Esophagus (tissue), 2 donors: ENCODE results near the gene S100A8. TPM values are rescaled to one million over a fixed set of nuclear protein-coding genes. Genes with fewer than 3 reads are reported as not detected.
A peak's percentile ranks its signal among the peaks of the same experiment; 100 is the strongest.
"Not testable (repeated sequence)": the region's sequence is repeated elsewhere in the genome, so short reads cannot be mapped to it uniquely, and the experiment has no call there.

Source experiments
- H3K27ac ChIP-seq, 2 donors: one replicate each; pipeline ENCODE4 v1.5.1; 2013; ENCODE audit warnings: low read depth in 2 of 2, mild to moderate bottlenecking in 2 of 2, inconsistent platforms in 1 of 2, low read length in 1 of 2, moderate library complexity in 1 of 2
- H3K27me3 ChIP-seq, 2 donors: one replicate each; pipeline ENCODE4 v1.6.1; 2013; ENCODE audit warnings: low read length in 2 of 2, control low read depth in 1 of 2, mild to moderate bottlenecking in 1 of 2; ENCODE audit not compliant: insufficient read depth in 2 of 2, control insufficient read depth in 1 of 2
- H3K36me3 ChIP-seq, 2 donors: one replicate each; pipeline ENCODE4 v1.6.1; 2013; ENCODE audit warnings: low read length in 1 of 2; ENCODE audit not compliant: control insufficient read depth in 2 of 2, insufficient read depth in 2 of 2
- H3K4me1 ChIP-seq, 2 donors: one replicate each; pipeline ENCODE4 v1.6.1; 2013; ENCODE audit warnings: low read length in 1 of 2; ENCODE audit not compliant: control insufficient read depth in 2 of 2, insufficient read depth in 2 of 2
- H3K4me3 ChIP-seq, 2 donors: one replicate each; pipeline ENCODE4 v1.5.1; 2013; ENCODE audit warnings: low read length in 2 of 2, mild to moderate bottlenecking in 2 of 2, low read depth in 1 of 2, moderate library complexity in 1 of 2
- H3K9me3 ChIP-seq, 2 donors: one replicate each; pipeline ENCODE4 v1.6.1; 2013; ENCODE audit warnings: mild to moderate bottlenecking in 2 of 2, low read depth in 1 of 2, low read length in 1 of 2, moderate library complexity in 1 of 2; ENCODE audit not compliant: control insufficient read depth in 2 of 2, insufficient read depth in 1 of 2
- WGBS, 2 donors: extraction: QIAGEN DNeasy Blood & Tissue Kit; methylation state at CpG; one replicate each; pipeline ENCODE4 v1.1.7; 2013; 5-methylcytosine and 5-hydroxymethylcytosine counted together
- polyA plus RNA-seq, 2 donors: library from polyadenylated mRNA; stranded (reverse); fragments of 200-250 nt; gene quantifications; one replicate each; pipeline ENCODE4 v1.2.3, GENCODE V29; 2013
- donor health status: healthy with polysubstance abuse.
- donor health status: Bipolar disorder and iron deficiency.

The S100A8 gene
- polyA plus RNA-seq, 2 donors = 44,360 to 65,887 TPM

GRCh38 chr1:153353226-153353947, 37.5 kb downstream of the S100A8 start:
- Histone ChIP-seq H3K4me3 (no peak overlapping the region), H3K36me3 (no peaks in the 10 kb centered on the region), H3K27ac (no peak overlapping the region), H3K4me1 (peaks cover 2 to 16% of the 10 kb centered on the region in 2 donors), H3K9me3 (no peaks in the 10 kb centered on the region), H3K27me3 (no peaks in the 10 kb centered on the region)
- WGBS, 2 donors = 81 to 83% methylated on average over 7 of the region's 7 CpGs

GRCh38 chr1:153352523-153352922, 38.4 kb downstream of the S100A8 start:
- Histone ChIP-seq H3K9me3 (no peaks in the 10 kb centered on the region), H3K36me3 (no peaks in the 10 kb centered on the region), H3K4me1 (peaks cover 2 to 19% of the 10 kb centered on the region in 2 donors), H3K27ac (no peak overlapping the region), H3K27me3 (no peaks in the 10 kb centered on the region), H3K4me3 (no peak overlapping the region)
- WGBS, 2 donors = 0% methylated on average over 4 of the region's 4 CpGs

DNA sequence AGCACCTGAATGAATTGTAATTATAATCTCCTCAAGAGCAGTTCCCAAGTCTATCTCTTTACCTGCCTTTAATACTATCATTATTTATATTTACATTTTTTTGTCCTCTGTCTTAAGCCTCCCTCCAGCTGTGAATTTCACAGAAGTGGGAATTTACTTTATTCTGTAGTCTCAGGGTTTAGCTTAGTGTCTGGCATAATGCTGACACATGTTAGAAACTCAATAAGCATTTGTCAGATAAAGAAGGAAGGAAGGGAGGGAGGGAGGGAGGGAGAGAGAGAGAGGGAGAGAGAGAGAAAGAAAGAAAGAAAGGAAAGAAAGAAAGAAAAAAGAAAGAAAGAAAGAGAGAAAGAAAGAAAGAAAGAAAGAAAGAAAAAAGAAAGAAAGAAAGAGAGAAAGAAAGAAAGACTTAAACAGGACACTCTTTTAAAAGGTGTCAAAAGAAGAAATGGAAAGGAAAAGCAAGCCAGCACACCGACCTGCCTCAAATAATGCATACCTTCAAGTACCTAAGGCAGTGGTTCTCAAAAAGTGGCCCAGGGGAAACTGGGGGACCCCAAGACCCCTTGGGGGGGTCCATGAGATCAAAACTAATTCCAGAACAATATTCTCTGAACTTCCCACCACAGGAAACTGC, 40.4 kb downstream of the S100A8 start:
- H3K4me3 ChIP-seq = no peak overlapping the region
- 26 to 45% methylated on average over 1 of the region's 1 CpG for WGBS, 2 donors
- H3K27ac ChIP-seq = no peak overlapping the region
- peaks cover 0 to 13% of the 10 kb centered on the region in 2 donors for H3K4me1 ChIP-seq
- H3K9me3 ChIP-seq = no peaks in the 10 kb centered on the region
- H3K36me3 ChIP-seq = no peaks in the 10 kb centered on the region
- no peaks in the 10 kb centered on the region for H3K27me3 ChIP-seq

GRCh38 chr1:153349363-153350320, 41.2 kb downstream of the S100A8 start:
- Histone ChIP-seq H3K36me3 (no peaks in the 10 kb centered on the region), H3K4me1 (peaks cover 0 to 13% of the 10 kb centered on the region in 2 donors), H3K4me3 (no peak overlapping the region), H3K27me3 (no peaks in the 10 kb centered on the region), H3K9me3 (no peaks in the 10 kb centered on the region), H3K27ac (peak overlapping the region; percentile 41 to 74)
- 54 to 67% methylated on average over 17 of the region's 17 CpGs for WGBS, 2 donors

GRCh38 chr1:153348511-153349362, 42.1 kb downstream of the S100A8 start, which contains the start of gene PGLYRP4:
TSS of gene PGLYRP4 (minus strand) at chr1:153348841. CDS start at chr1:153347932, 909 bp downstream.
- Histone ChIP-seq H3K9me3 (no peaks in the 10 kb centered on the region), H3K27me3 (no peaks in the 10 kb centered on the region), H3K4me3 (no peak within 1 kb of the TSS), H3K27ac (peak within 1 kb of the TSS; percentile 51 to 77), H3K4me1 (peaks cover 0 to 18% of the 10 kb centered on the region in 2 donors), H3K36me3 (no peaks in the 10 kb centered on the region)
- WGBS, 2 donors = 45% methylated on average over 10 of the region's 10 CpGs

DNA sequence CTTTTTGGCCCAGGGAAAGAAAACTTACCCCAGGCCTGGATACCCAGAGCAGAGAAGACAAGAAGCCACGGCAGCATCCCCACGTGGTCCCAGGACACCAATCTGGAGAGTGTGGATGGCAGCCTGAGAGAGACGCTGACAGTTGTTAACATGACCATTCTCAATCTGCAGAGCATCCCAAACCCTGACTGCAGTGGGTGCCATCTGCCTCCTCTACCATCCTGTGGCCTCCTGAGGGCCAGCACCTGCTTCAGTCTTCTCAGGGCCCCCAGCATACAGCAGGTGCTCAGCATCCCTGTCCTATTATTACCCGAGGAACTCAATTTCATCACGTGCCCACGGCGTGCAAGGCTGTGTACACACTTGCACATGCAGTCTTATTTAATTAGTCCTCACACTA, 43.0 kb downstream of the S100A8 start:
- H3K36me3 ChIP-seq = no peaks in the 10 kb centered on the region
- WGBS, 2 donors = 56 to 65% methylated on average over 7 of the region's 7 CpGs
- peak overlapping the region in 1 of 2 donors; percentile 77 for H3K27ac ChIP-seq
- H3K4me1 ChIP-seq = peaks cover 0 to 23% of the 10 kb centered on the region in 2 donors
- no peaks in the 10 kb centered on the region for H3K9me3 ChIP-seq
- H3K4me3 ChIP-seq = no peak overlapping the region
- H3K27me3 ChIP-seq = no peaks in the 10 kb centered on the region

DNA sequence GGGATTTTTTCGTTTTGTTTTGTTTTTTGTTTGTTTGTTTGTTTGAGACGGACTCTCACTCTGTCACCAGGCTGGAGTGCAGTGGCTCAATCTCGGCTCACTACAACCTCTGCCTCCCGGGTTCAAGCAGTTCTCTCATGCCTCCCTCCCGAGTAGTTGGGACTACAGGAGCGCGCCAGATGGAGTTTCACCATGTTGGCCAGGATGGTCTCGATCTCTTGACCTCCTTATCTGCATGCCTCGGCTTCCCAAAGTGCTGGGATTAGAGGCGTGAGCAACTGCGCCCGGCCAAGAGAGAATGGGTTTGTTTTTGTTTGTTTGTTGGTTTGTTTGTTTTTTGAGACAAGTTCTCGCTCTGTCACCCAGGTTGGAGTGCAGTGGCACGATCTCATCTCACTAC, 43.8 kb downstream of the S100A8 start:
- H3K27me3 ChIP-seq, H3K4me3 ChIP-seq, H3K27ac ChIP-seq, H3K36me3 ChIP-seq, H3K9me3 ChIP-seq: not testable (repeated sequence)
- 70 to 81% methylated on average over 14 of the region's 14 CpGs for WGBS, 2 donors
- peaks cover 0 to 23% of the 10 kb centered on the region in 2 donors for H3K4me1 ChIP-seq

GRCh38 chr1:153346077-153346723, 44.7 kb downstream of the S100A8 start:
- Histone ChIP-seq H3K4me1 (peaks cover 0 to 23% of the 10 kb centered on the region in 2 donors), H3K27me3 (no peaks in the 10 kb centered on the region), H3K9me3 (no peaks in the 10 kb centered on the region), H3K4me3 (no peak overlapping the region), H3K36me3 (no peaks in the 10 kb centered on the region), H3K27ac (no peak overlapping the region)
- WGBS, 2 donors = 45 to 46% methylated on average over 6 of the region's 6 CpGs
